ENCODE results near the gene FTMT. TPM values are rescaled to one million over a fixed set of nuclear protein-coding genes. Genes with fewer than 3 reads are reported as not detected.

FTMT gene
- not detected in 2 replicates for total RNA-seq

GRCh38 chr5:121851643-121852574 is at the start of gene FTMT:
TSS of gene FTMT (plus strand) at chr5:121851882. CDS start at chr5:121851964, 82 bp downstream.

Other genes starting within 250 kb of the FTMT start
- gene SRFBP1, start 110.1 kb downstream of the FTMT start, total RNA-seq = 8.9 and 14.4 TPM in 2 replicates
- gene LOX, start 226.4 kb downstream of the FTMT start, total RNA-seq = 147 and 151 TPM in 2 replicates